ENCODE measurements around the gene RAI14.

GRCh38 chr5:34648039-34648839 is 7.9 kb upstream of the RAI14 start:
- no peak for TF ChIP-seq ZNF274 (IDR thresholded peaks at IDR 0.05; ENCODE audit: low read depth, low read length)
- no peak for TF ChIP-seq YY1 (IDR thresholded peaks at IDR 0.05; ENCODE audit: insufficient read depth, insufficient read length)
